Daoy (cell line): ENCODE measurements around the gene TRHDE. TPM values are rescaled to one million over a fixed set of nuclear protein-coding genes. Genes with fewer than 3 reads are reported as not detected.
A peak's percentile ranks its signal among the peaks of the same experiment; 100 is the strongest.

Source experiments
- DNase-seq: peaks from one replicate; pipeline ENCODE4 v3.0.0-alpha.2; 2015; ENCODE audit warnings: low read depth
- total RNA-seq: library from RNA; depleted of rRNA; stranded (reverse); fragments of >200 nt; shearing (Covaris generic); gene quantifications from 2 replicates; pipeline ENCODE4 v1.2.3, GENCODE V29; 2014

Gene TRHDE
- total RNA-seq, 1 experiment from 2014 or later, result 7.9 TPM

DNA sequence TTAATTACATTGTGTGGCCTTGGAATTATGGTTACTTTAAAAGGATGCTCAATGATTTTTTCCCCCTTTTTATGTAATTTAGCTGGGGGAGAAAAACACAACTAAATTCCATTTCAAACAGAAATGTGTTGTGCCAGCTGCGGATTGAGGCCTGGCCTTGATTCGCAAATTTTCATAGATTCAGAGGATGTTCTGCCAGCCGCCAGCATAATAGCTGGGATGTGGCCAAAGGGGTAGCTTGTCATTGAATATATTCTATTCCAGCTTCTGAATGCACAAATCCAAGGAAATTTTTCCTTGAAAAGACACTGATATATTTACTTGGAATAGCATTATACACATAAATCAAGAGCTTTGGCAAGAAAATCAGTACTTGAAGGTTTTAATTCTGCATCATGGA is 43.7 kb downstream of the TRHDE start:
- DNase-seq, result no peak

DNA sequence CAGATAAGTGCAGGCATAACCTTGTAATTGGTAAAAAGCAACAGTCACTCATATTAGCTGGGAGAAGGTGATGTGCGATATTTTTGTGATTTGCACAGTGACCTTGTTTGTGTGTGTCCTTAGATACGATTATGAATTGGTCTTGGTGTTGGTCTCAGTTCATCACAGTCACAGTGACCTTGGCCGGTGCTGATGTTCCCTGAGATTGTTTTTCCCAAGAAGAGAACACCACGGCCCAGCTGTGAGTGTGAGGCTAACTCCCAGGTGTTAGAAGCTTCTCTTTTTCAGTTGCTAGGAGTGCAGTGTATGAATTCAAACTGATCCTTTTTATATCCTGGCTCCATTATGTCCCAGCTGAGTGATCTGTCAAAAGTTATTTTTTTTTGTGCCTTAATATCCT is 46.2 kb downstream of the TRHDE start:
- DNase-seq, result no peak

DNA sequence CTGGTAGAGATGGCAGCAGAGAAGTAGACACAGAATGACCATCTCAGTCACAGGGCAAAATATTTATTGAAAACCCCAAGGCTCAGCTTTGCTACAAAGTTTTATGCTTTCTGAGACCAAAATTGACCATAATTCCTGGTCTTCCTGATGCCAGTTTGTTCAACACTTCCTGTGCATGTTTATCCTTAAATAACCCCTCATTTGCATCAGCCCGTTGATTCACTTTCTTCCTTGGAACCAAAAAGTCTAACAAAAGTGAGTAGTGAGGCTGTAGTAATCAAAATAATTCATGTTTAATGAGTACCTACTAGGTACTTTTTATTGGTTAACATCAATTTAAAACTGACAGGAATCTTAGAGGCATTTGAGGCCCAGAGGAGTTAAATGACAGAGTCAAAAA is 51.7 kb downstream of the TRHDE start:
- no peak for DNase-seq

DNA sequence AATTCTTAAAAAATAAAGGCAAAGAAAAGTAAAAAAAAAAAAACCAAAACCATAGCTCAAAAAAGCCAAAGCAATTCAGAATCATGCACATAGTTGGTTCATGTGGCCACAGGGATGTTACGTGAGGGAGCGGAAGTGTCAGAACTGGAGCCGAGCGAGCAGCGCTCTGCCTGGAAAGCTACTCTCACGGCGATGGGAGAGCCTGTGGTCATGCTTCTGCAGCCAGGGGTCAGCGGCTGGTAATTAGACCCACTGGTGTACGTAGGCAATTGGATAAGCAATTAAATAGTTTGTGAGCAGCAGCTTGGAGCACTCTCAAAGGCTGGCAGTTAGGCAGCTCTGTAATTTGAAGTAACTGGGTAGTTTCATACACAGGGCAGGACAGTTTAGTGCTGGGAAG is 58.1 kb downstream of the TRHDE start:
- DNase-seq, result no peak

DNA sequence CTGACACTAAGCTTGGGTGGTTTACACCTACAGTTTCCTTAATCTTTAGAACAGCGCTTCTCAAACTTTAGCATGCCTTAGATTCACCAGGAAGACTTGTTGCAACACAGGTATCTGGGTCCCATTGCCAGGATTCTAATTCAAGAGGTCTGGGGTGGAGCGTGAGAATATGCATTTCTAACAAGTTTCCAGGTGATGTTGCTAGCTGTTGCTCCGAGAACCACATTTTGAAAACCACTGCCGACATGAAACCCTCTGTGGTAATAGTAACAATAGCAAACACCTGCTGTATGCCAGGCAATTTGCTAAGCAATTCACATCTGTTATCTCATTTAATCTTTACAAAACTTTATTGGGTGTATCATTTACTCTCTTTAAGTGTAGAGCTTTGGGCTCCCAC is 58.6 kb downstream of the TRHDE start:
- DNase-seq, result no peak

GRCh38 chr12:72337382-72337781 is 65.2 kb downstream of the TRHDE start:
- no peak for DNase-seq

DNA sequence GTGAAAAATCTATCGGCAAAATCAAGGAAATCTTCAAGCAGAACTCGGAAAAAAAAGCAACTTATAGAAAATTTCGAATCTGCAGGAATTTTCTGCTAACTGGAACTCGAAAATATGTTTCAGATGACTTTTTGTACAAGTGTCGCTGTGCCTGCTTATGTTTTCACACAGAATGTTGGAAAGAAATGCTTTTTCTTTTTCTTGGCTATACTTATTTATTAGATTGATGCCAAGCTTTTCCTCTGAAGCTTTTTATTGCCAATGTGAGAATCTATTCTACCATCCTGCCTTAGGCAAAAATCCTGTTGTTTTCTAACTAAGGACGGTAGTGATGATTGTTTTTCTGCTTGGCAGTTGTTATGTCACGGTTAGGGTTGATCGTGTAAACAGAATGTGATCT is 65.8 kb downstream of the TRHDE start:
- no peak for DNase-seq

GRCh38 chr12:72338437-72338836 is 66.3 kb downstream of the TRHDE start:
- DNase-seq, result no peak

DNA sequence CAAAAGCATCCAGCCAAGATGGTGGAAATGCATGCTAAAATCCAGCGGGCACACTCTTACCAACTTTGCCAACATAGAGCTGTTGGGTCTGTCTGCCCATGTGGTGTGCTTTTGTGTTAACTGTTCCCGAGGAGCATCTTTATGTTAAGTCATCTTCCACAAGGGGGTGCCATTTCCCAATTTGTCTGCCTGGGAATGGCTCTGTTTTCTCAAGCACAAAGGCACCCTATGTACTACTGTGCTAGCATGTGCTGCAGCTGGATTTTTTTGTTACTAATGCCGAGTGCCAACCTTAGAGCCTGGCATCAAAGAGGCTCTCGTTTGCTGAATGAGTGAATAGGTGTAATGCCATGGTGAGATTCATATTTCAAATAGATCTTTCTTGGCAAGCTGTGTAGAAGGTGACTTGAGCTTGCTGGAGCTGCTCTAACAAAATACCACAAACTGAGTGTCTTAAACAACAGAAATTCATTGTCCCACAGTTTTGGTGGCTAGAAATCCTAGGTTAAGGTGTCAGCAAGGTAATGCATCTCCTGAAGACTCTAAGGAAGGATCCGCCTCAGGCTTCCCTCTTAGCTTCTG is 74.3 kb downstream of the TRHDE start:
- DNase-seq, result peak; percentile 73

DNA sequence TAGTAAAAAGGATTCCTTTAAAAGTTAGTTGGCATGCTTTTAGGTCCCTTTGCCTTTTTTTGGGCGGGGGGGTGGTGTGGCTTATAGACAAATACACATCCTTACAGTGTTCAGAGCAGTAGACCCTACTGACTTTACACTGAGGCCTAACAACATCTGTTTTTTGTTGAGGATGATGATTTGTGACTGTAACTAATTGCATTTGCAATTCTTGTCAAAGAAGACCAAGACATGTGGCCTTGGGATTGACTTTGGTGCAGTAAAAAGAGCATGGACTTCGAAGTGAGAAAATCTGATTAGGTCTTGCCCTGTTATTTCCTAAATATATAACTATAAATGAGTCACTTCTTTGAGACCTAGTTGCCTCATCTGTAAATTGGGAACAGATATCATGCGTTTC is 77.3 kb downstream of the TRHDE start:
- DNase-seq, result no peak

DNA sequence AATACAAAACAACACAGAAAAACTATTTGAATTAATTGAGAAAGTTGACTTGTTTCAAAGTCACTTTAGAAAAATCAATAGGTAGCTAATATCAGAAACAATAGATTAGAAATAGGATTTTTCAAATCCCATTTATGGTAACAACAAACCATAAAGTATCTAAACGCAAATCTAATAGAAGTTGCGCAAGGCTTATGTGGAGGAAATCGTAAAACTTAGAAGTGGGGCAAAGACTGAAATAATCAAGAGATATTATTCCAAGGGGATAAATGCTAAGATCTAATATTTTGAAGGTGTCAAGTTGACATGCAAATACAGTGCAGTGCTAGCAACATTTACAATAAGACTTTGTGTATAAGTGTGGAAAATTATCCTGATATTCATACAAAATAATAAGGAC is 87.2 kb downstream of the TRHDE start:
- DNase-seq, result no peak

DNA sequence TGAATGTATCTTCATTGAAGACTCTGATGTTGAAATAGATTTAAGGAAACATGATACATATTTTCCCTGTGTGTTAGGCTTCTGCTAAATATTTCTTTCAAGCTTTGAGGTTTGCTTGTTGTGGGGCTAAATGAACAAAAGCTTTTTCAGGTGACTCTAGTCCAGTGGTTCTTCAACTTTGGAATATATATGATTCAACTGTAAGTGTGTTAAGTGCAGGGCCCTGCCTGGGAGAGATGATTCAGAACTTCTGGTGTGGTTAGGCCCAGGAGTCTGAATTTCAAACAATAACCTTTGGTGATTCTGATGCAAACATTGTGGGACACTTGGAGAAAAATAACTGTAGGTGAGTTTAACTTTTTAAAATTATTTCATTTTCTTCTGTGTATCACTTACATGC is 93.0 kb downstream of the TRHDE start:
- peak; percentile 24 for DNase-seq

DNA sequence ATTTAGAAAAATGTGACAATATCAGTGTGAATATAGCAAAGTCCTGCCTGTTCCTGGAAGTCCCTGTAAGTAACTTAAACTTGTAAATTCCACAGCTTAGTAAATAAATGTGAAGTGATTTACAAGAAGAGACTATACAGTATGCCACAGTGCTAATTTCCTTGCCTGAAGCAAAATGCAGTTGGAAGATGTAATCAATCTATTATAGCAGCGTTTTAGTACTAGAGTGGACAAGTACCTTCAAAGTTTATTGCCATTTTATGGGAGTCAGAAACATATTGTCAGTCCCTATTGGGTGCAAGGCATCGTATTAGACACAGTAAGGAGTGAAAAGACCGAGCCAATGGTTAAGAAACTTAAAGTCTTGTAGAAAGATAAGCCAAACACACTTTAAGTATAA is 94.1 kb downstream of the TRHDE start:
- DNase-seq, result no peak

DNA sequence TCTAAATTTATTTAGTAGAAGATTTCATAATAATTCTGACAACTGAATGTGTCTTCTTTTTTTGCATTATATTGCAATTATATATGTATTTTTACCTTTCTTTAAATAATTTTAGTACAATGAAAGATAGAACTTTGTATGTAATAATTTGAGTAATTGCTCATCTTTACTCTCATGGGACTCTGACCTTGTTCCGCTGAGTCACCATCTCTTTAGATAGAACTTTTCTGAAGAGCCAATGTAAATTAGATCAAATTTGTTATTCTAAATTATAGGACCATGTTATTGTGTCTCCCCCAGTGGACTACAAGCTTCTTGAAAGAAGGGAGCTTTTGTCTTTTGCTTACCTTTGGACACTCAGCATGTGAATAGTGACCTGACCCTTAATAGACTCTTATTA is 96.1 kb downstream of the TRHDE start:
- DNase-seq, result no peak

DNA sequence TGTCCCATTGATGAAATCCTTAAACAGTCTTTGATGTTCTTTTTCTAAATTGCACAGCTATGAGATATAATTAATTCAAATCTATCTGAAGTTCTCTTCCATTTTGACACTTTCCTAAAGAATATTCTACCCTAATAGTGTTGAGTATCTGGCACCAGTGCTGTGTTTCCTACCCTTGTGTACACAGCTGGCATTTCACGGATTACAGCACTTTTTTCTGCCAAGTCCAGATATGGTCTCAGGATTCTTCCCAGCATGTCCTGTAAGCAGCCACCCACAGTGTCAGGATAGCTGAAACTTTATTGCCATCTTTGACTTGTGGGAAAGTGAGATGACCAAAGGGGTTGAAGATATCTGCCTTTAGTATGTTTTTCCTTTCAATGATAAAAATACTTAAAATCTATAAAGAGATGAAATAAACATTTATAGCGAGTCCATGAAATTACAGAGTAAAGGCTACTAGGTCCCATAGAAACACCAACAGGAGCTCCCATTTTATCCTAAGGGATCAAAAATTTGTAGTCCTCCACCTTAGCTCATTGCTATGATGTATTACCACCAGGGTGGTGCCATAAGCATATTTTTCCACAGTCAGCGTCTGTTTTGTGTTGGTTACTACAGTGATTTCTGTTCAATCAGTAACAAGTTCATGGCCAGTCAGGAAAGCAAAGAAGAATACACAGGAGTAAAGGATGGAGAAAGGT is 96.7 kb downstream of the TRHDE start:
- DNase-seq, result no peak

DNA sequence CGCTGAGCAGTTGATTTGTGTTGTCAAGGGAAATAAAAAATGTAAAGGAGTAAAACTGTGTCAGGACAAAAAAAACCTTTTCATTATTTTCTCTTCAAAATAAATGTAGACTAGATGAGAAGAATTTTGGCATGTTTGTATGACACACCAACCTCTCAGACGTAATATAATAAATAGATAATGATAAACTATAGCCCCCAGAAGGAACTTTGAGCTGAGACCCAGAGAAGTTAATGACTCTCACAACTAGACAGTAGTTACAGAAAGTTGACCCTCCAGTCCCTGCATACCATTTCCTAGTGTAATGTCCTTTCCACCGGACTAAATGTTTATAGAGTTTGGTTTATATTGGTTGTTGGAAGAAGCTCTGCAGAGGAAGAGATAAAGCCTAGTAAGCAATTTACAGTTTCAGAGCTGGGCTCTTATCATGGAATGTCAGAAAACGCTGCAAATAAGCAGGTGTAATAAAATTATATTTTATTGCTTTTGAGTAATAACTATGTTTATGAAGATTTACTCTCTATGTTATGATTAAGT is 97.3 kb downstream of the TRHDE start:
- DNase-seq, result no peak

DNA sequence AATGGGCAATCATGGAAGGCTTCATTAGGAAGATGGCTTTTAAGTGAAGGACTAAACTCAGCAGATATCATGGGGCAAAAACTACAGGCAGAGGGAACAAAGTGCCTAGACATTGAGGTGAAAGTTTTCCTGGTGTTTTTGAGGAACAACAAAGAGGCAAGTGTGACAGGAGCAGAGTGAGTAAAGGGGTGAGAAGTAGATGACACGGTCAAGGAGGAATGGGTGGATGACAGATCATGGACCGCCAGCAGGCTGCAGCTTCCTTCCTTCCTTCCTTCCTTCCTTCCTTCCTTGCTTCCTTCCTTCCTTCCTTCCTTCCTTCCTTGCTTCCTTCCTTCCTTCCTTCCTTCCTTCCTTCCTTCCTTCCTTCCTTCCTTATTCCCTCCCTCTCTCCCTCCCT is 108.3 kb downstream of the TRHDE start:
- no peak for DNase-seq

DNA sequence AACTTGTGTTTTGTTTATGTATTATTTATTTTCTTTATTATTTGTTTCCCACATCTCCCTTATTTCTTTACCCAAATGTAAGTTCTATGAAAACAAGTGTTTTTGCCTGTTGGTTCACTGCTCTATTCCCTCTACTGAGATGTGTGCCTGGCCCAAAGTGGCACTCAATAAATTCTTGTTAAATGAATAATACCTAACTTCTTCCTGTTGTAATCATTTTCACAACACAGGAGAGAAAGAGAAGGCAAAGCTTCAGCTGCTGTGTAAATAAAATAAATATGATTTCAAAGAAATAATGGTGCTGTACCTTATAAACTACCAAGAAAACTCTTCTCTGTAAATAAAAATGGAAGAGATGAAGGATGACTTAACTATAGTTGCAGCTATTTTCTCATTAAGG is 116.2 kb downstream of the TRHDE start:
- DNase-seq, result no peak

GRCh38 chr12:72390146-72390545 is 118.0 kb downstream of the TRHDE start:
- no peak for DNase-seq

- DNase-seq, result no peak
Observed at GRCh38 chr12:72406111-72406510, 133.9 kb downstream of the TRHDE start.

GRCh38 chr12:72432037-72432604 is 160.0 kb downstream of the TRHDE start:
- DNase-seq, result no peak

DNA sequence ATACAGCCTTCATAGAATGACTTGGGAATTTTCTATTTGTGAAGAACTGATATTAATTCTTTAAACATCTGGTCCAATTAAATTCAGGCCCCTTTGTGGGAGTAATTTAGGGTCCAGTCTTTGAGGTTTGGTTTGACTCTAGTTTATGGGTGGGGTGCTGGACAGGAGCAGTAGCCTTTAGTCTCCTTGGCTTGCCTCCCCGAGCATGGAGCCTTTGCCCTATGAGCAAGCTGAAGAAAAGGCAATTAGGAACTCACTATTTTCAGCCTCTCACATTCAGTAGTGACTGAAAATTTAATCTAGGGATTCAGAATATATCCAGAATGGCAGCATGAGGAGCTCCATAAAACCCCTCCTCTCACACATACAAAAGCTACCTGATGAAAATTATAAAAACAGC is 161.1 kb downstream of the TRHDE start:
- DNase-seq, result no peak

- DNase-seq, result no peak
Observed at GRCh38 chr12:72434999-72435398, 162.8 kb downstream of the TRHDE start.
